HG02571 (cell line): ENCODE data around the gene FSD2.
"Not testable (repeated sequence)": the region's sequence is repeated elsewhere in the genome, so short reads cannot be mapped to it uniquely, and the experiment has no call there.

ENCODE experiments used
- ATAC-seq: cut with Tn5 transposase; IDR thresholded peaks from one replicate; pipeline ENCODE4 v1.9.1; 2021; ENCODE audit warnings: mild to moderate bottlenecking, moderate library complexity; ENCODE audit not compliant: unreplicated experiment

FSD2 gene

DNA sequence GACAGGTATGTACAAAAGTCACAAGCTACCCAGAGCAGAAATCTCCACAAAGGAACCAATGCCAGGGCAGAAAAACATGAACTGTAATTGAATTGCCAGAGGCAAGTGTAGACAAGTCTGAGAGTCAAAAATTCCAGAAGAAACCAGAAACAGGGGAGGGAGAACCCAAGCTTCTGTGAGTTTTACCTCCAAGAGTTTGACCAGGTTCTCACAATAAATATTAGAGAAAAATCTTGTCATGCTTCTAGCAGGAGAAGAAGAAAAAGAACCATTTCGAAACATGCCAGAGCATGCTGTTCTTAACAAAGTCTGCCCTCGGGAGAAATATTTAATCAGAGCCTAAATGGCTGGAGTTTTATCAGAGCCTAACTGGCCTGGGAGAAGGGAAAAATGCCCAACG is 63.7 kb downstream of the FSD2 start:
- no peak for ATAC-seq

DNA sequence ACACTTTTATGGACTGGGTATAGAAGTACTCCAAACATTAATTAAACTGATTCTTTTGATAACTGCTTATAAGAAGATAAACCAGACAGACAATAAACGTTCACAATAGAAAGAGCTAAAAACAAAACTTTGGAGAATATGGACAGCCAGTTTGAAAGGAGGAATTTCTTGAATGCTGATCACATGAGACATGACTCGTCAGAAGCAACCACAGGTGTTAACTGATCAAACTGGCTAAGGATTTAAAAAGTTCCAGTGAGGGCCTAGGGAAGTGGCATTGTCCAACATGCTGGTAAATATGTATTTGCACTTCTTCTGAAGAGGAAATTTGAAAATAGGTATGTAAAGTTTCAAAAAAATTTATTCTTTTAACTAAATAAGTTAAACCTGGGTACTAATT is 66.8 kb downstream of the FSD2 start:
- ATAC-seq: no peak

DNA sequence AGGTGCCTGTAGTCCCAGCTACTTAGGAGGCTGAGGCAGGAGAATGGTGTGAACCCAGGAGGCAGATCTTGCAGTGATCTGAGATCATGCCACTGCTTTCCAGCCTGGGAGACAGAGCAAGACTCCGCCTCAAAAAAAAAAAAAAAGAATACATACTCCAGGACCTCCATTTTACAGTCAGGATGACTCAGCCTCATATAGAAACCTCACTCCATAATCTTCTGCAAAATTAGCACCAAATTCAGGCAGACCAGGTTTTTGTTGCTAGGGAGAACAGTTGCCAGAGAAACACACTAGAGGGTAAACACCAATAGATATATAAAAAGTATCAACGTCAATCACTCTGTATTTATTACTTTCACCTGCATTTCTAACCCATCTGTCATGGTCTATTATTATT is 67.9 kb downstream of the FSD2 start:
- ATAC-seq: no peak

DNA sequence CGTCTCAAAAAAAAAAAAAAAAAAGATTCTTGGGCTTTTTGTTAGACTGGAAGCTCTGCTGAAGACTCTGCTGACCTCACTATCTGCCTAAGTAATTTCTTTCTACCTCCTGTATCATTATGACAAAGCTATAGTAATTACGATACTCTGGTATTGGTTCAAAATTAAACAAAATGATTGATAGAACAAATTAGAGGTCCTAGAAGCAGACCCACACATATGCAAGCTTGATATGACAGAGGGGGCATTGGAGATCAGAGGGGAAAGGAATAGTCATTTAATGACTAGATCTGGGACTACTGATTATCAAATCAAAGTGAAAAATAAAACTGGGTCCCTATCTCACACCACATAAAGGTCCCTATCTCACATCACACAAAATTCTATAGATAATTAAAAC is 74.3 kb downstream of the FSD2 start:
- ATAC-seq: no peak

DNA sequence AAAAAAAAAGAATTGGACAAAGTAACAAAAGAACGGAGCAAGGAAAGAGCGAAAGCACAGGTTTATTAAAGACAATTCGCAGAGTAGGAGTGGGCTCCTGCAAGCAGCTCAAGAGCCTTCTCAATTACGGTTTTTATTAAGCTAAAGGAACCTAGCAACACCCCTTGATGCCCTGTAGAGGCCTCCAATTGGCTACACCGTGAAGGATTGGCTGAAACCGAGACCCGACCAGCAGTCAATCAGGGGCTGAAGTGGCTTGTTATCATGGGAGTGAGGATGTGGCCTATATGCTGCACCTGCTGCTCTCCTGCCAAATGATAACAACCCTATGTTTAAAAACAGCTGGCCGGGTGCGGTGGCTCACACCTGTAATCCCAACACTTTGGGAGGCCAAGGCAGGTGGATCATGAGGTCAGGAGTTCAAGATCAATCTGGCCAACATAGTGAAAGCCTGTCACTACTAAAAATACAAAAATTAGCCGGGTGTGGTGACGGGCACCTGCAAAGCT is 75.8 kb downstream of the FSD2 start:
- no peak for ATAC-seq

DNA sequence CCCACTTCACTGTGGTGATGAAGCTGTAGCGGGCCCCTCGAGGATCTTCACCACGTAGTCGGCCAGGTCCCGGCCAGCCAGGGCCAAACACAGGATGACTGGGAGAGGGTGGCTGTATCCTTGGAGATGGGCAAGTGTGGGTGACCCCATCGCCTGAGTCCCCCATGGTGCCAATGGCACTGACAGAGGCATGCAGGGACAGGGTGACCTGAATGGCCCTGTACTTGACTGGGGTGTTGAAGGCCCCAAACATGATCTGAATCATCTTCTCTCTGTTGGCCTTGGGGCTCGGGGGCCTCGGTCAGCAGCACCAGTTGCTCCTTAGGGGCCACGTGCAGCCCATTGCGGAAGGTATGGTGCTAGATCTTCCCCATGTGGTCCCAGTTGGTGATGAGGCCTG is 79.1 kb downstream of the FSD2 start:
- no peak for ATAC-seq

GRCh38 chr15:82715003-82715402 is 90.9 kb downstream of the FSD2 start:
- ATAC-seq: no peak

GRCh38 chr15:82714016-82714415 is 91.9 kb downstream of the FSD2 start:
- no peak for ATAC-seq

- no peak for ATAC-seq
These were observed 93.8 kb downstream of the FSD2 start for GRCh38 chr15:82712036-82712435.

DNA sequence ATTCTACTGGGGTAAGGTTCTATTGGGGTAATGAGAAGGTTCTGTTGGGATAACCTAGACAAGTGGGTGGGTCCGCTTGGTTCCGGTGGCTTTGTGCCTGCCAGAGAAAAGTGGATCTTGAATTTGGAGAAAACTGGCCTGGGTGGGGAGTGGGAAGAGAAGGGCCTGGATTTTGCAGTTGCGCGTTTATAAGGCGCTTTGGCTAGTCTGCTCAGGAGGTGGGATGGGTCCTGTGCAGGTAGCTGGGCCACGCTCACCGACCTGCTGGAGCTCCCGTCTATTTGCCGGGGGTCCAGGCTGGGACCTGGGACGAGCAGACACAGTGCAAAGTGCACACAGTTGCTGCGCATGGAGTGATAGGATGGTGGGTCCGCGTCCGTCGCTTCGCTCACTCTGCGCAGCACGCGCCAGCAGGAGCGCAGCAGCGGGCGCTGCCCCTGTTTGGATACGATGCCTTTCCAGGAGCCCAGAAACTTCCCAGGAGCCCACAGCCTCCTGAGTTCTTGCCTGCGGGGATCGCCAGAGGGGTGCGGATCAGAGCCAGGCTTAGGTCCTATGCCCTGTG is 94.9 kb downstream of the FSD2 start:
- no peak for ATAC-seq

GRCh38 chr15:82710208-82710555 is 95.7 kb downstream of the FSD2 start:
- ATAC-seq: no peak

DNA sequence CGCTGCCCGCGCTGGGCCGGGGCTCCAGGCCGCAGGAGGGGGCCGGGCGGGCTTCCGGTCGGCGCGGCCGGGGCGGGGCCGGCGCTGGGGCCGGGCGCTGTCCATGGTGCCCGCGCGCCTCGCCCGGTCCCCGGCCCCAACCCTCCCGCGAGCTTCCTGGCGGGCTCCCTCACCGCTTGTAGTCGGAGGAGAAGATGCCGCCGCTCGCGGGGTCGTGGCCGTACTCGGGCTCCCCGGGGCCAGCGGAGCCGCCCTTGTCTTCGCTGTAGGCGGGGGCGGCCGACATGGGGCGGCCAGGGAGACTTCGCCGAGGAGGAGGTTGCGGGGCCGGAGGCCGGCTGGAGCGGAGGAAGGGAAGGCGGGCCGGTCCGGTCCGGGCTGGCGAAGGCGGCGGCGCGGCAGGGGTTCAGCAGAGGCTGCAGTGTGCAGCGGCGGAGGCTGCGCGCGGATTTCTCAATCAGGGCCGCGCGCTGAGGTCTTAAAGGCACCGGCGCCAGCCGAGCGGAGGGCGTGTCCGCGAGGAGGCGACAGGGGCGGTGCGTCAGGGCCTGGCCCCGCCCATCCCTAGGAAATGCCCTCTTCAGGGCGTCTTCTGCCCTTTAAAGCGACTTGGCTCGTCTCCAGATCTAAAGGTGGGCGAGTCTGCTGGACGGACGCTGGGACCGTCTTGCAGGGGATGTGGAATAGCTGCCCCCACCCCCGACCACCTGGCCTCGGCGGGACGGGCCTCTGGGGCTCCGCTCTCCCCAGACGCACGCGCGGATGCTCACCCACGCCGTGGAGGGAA is 96.3 kb downstream of the FSD2 start, which contains the start of gene AP3B2:
Gene AP3B2, minus strand, starts transcription at position 455 of the 787 bp plus-strand sequence. Its CDS starts 169 bp downstream, at position 286.
- peak; percentile 88 for ATAC-seq

DNA sequence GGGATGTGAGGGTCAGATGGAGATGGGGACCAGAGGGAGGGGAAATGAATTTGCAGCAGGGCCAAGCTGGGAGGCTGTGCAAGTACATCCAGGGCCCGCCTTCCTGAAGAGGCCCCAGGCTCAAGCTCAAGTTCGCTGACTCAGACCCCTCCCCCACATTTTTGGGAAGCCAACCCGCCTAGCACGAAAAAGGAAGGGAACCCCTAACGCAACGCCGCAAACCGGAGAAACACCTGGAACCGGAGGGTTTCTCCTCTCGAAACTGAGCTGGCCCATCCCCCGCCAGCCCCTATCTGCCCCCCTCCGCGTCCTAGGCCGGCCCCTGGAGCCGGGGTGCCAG is 96.8 kb downstream of the FSD2 start:
- no peak for ATAC-seq

DNA sequence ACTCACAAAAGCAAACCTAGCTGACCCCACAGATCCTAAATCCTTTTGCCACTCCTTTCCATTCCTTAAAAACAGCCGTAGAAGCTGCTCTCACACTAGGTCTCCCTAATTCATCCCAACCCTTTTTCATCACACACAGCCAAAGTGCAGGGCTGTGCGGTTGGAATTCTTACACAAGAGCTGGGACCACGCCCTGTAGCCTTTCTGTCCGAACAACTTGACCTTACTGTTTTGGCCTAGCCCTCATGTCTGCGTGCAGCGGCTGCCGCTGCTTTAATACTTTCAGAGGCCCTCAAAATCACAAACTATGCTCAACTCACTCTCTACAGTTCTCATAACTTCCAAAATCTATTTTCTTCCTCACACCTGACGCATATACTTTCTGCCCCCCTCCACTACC is 100.0 kb downstream of the FSD2 start:
- not testable (repeated sequence) for ATAC-seq
